Measurements from ENCODE around the gene DRG2. TPM values are rescaled to one million over a fixed set of nuclear protein-coding genes. Genes with fewer than 3 reads are reported as not detected.

The DRG2 gene
- total and polyA plus RNA-seq, 2 of the 13 experiments (the other 11 are each of a cell fraction or from before 2014, with no cell fraction given) = 20.1 to 26.6 TPM

DNA sequence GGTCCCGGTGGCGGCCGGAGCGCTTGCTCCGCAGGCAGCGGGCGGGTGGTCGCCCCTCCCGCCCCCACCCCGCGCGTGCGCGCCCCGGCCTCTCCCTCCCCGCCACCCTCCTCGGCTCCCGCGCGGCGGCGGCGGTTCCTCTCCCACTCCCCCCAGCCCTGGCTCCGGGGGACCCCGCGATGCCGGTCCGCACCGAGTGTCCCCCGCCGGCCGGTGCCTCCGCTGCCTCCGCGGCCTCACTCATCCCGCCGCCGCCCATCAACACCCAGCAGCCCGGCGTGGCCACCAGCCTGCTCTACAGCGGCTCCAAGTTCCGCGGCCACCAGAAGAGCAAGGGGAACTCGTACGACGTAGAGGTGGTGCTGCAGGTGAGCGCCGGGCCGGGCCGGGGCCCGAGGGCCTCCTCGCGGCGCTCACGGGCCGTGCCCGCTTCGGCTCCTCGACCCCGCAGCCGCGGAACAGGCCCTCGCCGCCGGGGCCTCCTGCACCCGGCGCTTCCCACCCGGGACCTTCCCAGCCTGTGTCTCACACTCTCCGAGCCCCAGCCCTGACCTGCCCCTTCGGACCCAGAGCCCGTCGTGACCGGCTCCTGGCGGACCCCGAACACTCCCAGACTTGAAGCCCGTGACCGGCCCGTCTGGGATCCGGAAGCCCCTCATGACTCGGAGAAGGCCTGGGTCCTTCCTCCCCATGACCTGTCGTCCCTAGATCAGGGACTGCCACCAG is 48.0 kb upstream of the DRG2 start (continued):
- TF ChIP-seq, protein P1, sequence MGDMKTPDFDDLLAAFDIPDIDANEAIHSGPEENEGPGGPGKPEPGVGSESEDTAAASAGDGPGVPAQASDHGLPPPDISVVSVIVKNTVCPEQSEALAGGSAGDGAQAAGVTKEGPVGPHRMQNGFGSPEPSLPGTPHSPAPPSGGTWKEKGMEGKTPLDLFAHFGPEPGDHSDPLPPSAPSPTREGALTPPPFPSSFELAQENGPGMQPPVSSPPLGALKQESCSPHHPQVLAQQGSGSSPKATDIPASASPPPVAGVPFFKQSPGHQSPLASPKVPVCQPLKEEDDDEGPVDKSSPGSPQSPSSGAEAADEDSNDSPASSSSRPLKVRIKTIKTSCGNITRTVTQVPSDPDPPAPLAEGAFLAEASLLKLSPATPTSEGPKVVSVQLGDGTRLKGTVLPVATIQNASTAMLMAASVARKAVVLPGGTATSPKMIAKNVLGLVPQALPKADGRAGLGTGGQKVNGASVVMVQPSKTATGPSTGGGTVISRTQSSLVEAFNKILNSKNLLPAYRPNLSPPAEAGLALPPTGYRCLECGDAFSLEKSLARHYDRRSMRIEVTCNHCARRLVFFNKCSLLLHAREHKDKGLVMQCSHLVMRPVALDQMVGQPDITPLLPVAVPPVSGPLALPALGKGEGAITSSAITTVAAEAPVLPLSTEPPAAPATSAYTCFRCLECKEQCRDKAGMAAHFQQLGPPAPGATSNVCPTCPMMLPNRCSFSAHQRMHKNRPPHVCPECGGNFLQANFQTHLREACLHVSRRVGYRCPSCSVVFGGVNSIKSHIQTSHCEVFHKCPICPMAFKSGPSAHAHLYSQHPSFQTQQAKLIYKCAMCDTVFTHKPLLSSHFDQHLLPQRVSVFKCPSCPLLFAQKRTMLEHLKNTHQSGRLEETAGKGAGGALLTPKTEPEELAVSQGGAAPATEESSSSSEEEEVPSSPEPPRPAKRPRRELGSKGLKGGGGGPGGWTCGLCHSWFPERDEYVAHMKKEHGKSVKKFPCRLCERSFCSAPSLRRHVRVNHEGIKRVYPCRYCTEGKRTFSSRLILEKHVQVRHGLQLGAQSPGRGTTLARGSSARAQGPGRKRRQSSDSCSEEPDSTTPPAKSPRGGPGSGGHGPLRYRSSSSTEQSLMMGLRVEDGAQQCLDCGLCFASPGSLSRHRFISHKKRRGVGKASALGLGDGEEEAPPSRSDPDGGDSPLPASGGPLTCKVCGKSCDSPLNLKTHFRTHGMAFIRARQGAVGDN (CRISPR knock-in tag; IDR thresholded peaks at IDR 0.05) = peak; percentile 23
- TF ChIP-seq, protein P2, sequence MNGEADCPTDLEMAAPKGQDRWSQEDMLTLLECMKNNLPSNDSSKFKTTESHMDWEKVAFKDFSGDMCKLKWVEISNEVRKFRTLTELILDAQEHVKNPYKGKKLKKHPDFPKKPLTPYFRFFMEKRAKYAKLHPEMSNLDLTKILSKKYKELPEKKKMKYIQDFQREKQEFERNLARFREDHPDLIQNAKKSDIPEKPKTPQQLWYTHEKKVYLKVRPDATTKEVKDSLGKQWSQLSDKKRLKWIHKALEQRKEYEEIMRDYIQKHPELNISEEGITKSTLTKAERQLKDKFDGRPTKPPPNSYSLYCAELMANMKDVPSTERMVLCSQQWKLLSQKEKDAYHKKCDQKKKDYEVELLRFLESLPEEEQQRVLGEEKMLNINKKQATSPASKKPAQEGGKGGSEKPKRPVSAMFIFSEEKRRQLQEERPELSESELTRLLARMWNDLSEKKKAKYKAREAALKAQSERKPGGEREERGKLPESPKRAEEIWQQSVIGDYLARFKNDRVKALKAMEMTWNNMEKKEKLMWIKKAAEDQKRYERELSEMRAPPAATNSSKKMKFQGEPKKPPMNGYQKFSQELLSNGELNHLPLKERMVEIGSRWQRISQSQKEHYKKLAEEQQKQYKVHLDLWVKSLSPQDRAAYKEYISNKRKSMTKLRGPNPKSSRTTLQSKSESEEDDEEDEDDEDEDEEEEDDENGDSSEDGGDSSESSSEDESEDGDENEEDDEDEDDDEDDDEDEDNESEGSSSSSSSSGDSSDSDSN (CRISPR knock-in tag; IDR thresholded peaks at IDR 0.05) = peak; percentile 64; the same call in 1 of the 2 replicates
- no peak for TF ChIP-seq CAMTA2 (CRISPR knock-in tag; IDR thresholded peaks at IDR 0.05; ENCODE audit: borderline replicate concordance)
- TF ChIP-seq ZNF615 (CRISPR knock-in tag; IDR thresholded peaks at IDR 0.05; ENCODE audit: borderline replicate concordance) = no peak
- TF ChIP-seq ZHX1 (CRISPR knock-in tag; IDR thresholded peaks at IDR 0.05; ENCODE audit: low read depth) = no peak
- no peak for TF ChIP-seq ATM (IDR thresholded peaks at IDR 0.05; ENCODE audit: borderline replicate concordance)
- TF ChIP-seq TCF12 (IDR thresholded peaks at IDR 0.05) = no peak
- no peak for TF ChIP-seq TCF12 (CRISPR knock-in tag; IDR thresholded peaks at IDR 0.05)
- TF ChIP-seq ZNF616 (CRISPR knock-in tag; IDR thresholded peaks at IDR 0.05; ENCODE audit: low read depth) = 0 out of 2 replicates have a peak, but pooled peaks have one; percentile 71
- no peak for TF ChIP-seq KLF13 (CRISPR knock-in tag; IDR thresholded peaks at IDR 0.05)
- TF ChIP-seq MBNL3 (CRISPR knock-in tag; conservative IDR thresholded peaks at IDR 0.05) = no peak
- TF ChIP-seq BCL6 (CRISPR knock-in tag; IDR thresholded peaks at IDR 0.05) = 0 out of 2 replicates have a peak, but pooled peaks have one; percentile 4
- 0 out of 2 replicates have a peak, but pooled peaks have one; percentile 37 for TF ChIP-seq ZNF232 (CRISPR knock-in tag; IDR thresholded peaks at IDR 0.05; ENCODE audit: borderline replicate concordance)
- peak; percentile 78; the same call in 1 of the 2 replicates for TF ChIP-seq ZNF446 (CRISPR knock-in tag; IDR thresholded peaks at IDR 0.05)
- no peak for TF ChIP-seq SMAD9 (CRISPR knock-in tag; IDR thresholded peaks at IDR 0.05)
- no peak for TF ChIP-seq GABPA (IDR thresholded peaks at IDR 0.05; ENCODE audit: low read depth, low read length)
- TF ChIP-seq GABPA (CRISPR knock-in tag; IDR thresholded peaks at IDR 0.05; ENCODE audit: low read depth) = no peak
- 0 out of 2 replicates have a peak, but pooled peaks have one; percentile 14 for TF ChIP-seq SP2 (CRISPR knock-in tag; IDR thresholded peaks at IDR 0.05)
- peak; percentile 66 for TF ChIP-seq ZFY (CRISPR knock-in tag; IDR thresholded peaks at IDR 0.05)
- TF ChIP-seq ZNF607 (CRISPR knock-in tag; IDR thresholded peaks at IDR 0.05; ENCODE audit: borderline replicate concordance) = peak; percentile 76; the same call in 1 of the 2 replicates
- peak; percentile 35; the same call in 1 of the 2 replicates for TF ChIP-seq ZNF263 (CRISPR knock-in tag; IDR thresholded peaks at IDR 0.05)
- TF ChIP-seq ZSCAN22 (CRISPR knock-in tag; IDR thresholded peaks at IDR 0.05) = 0 out of 2 replicates have a peak, but pooled peaks have one; percentile 6

Data from HepG2 (cell line).